Measurements from ENCODE around the gene DNER. TPM values are rescaled to one million over a fixed set of nuclear protein-coding genes. Genes with fewer than 3 reads are reported as not detected.

The DNER gene
- total and polyA plus RNA-seq, 4 donors, result 0.01 TPM; not detected in 3

- no peaks in the 10 kb centered on the region for H3K9me3 ChIP-seq (ENCODE audit: control insufficient read depth in 4 of 4, low read length in 3 of 4)
- H3K4me3 ChIP-seq (ENCODE audit: low read depth in 1 of 3, low read length in 3 of 3), result no peak overlapping the region
- peaks cover 0 to 2% (median under 1%) of the 10 kb centered on the region in 4 donors for H3K4me1 ChIP-seq (ENCODE audit: control insufficient read depth in 4 of 4, insufficient read depth in 4 of 4, low read length in 3 of 4)
- TF ChIP-seq MAX (IDR thresholded peaks at IDR 0.05) (no peak), JUND (IDR thresholded peaks at IDR 0.05) (no peak), YY1 (IDR thresholded peaks at IDR 0.05) (no peak), HNF4G (IDR thresholded peaks at IDR 0.05) (no peak), EGR1 (IDR thresholded peaks at IDR 0.05; ENCODE audit: low read depth in 2 of 2) (no peak), FOXA2 (IDR thresholded peaks at IDR 0.05) (no peak), RAD21 (IDR thresholded peaks at IDR 0.05) (no peak), HNF4A (conservative IDR thresholded peaks at IDR 0.05) (no peak), SP1 (IDR thresholded peaks at IDR 0.05) (no peak), CTCF (IDR thresholded peaks at IDR 0.05; ENCODE audit: low read depth, low read length, missing input control) (no peak), GABPA (IDR thresholded peaks at IDR 0.05 in 1 of 2, conservative IDR thresholded peaks at IDR 0.05 in 1 of 2) (no peak), ATF3 (IDR thresholded peaks at IDR 0.05) (no peak), FOXA1 (IDR thresholded peaks at IDR 0.05) (no peak), TAF1 (conservative IDR thresholded peaks at IDR 0.05) (no peak), REST (IDR thresholded peaks at IDR 0.05) (no peak), NR2F2 (IDR thresholded peaks at IDR 0.05) (no peak), ZBTB33 (IDR thresholded peaks at IDR 0.05) (no peak), RXRA (IDR thresholded peaks at IDR 0.05) (no peak)
- 57% methylated on average over 2 of the region's 2 CpGs for WGBS
- no peak overlapping the region for H3K9ac ChIP-seq (ENCODE audit: low read depth in 1 of 2, low read length in 2 of 2)
- H3K36me3 ChIP-seq (ENCODE audit: control insufficient read depth in 4 of 4, insufficient read depth in 3 of 4, low read depth in 1 of 4, low read length in 3 of 4), result no peaks in the 10 kb centered on the region
- no peak overlapping the region for H3K27ac ChIP-seq (ENCODE audit: low read depth in 1 of 2, low read length in 2 of 2)
- peaks cover 0 to 15% (median 5%) of the 10 kb centered on the region in 4 donors for H3K27me3 ChIP-seq (ENCODE audit: control insufficient read depth in 4 of 4, insufficient read depth in 4 of 4, low read length in 3 of 4)
- no peak for DNase-seq (ENCODE audit: low spot score)
Measured at GRCh38 chr2:229708335-229708734, 6.0 kb downstream of the DNER start.
